GM23338 (cell line): ENCODE results near the gene GATAD2B. TPM values are rescaled to one million over a fixed set of nuclear protein-coding genes. Genes with fewer than 3 reads are reported as not detected.

Experiments used
- ATAC-seq: fragments of 200-7000 bp; cut with Tn5 transposase; 3 replicates; pipeline ENCODE4 v1.9.1; 2020
- DNase-seq: peaks from one replicate; pipeline ENCODE4 v3.0.0-alpha.2; 2015; ENCODE audit warnings: low spot score
- H2AFZ ChIP-seq: fragments of 200-600 bp; sonication (generic); 2 replicates; pipeline ENCODE4 v1.8.0; 2016; ENCODE audit warnings: antibody characterized with exemption, mild to moderate bottlenecking, moderate library complexity
- H3F3A ChIP-seq: fragments of 200-600 bp; sonication (generic); replicated peaks from 2 replicates; pipeline ENCODE4 v1.8.0; 2017; ENCODE audit warnings: antibody characterized with exemption, mixed run types, low read depth
- H3K27ac ChIP-seq: fragments of 200-600 bp; sonication (generic); 2 replicates; pipeline ENCODE4 v1.6.1; 2016; ENCODE audit warnings: low read depth
- H3K27me3 ChIP-seq: fragments of 200-600 bp; sonication (generic); 2 replicates; pipeline ENCODE4 v1.8.0; 2016; ENCODE audit warnings: mild to moderate bottlenecking, mixed run types, moderate library complexity; ENCODE audit not compliant: insufficient read depth
- H3K36me3 ChIP-seq: fragments of 200-600 bp; sonication (generic); 2 replicates; pipeline ENCODE4 v1.8.0; 2016; ENCODE audit warnings: mild to moderate bottlenecking; ENCODE audit not compliant: insufficient read depth
- H3K4me1 ChIP-seq: fragments of 200-600 bp; sonication (generic); 2 replicates; pipeline ENCODE4 v1.8.0; 2016; ENCODE audit warnings: mild to moderate bottlenecking, moderate library complexity; ENCODE audit not compliant: insufficient read depth
- H3K4me2 ChIP-seq: fragments of 200-600 bp; sonication (generic); 2 replicates; pipeline ENCODE4 v1.7.1; 2017; ENCODE audit warnings: mixed run types
- H3K4me3 ChIP-seq: fragments of 200-600 bp; sonication (generic); 2 replicates; pipeline ENCODE4 v1.6.1; 2016; ENCODE audit warnings: mixed run types
- H3K79me2 ChIP-seq: fragments of 200-600 bp; sonication (generic); replicated peaks from 2 replicates; pipeline ENCODE4 v1.8.0; 2017; ENCODE audit warnings: mild to moderate bottlenecking; ENCODE audit not compliant: insufficient read depth
- H3K9me2 ChIP-seq: fragments of 200-600 bp; sonication (generic); 2 replicates; pipeline ENCODE4 v1.8.0; 2017; ENCODE audit not compliant: insufficient read depth
- H4K20me1 ChIP-seq: fragments of 200-600 bp; sonication (generic); replicated peaks from 2 replicates; pipeline ENCODE4 v1.8.0; 2017; ENCODE audit warnings: mild to moderate bottlenecking; ENCODE audit not compliant: insufficient read depth
- H3K27ac Mint-ChIP-seq: 2 replicates; pipeline ENCODE4 v1.8.0; 2020; ENCODE audit warnings: inconsistent platforms, mild to moderate bottlenecking, moderate library complexity, mixed read lengths
- H3K27me3 Mint-ChIP-seq: 3 replicates; pipeline ENCODE4 v1.8.0; 2022; ENCODE audit warnings: low read depth, mild to moderate bottlenecking, moderate library complexity, mixed read lengths, inconsistent platforms; ENCODE audit not compliant: insufficient read depth, poor library complexity
- H3K36me3 Mint-ChIP-seq: 3 replicates; pipeline ENCODE4 v1.8.0; 2021; ENCODE audit warnings: low read depth, mild to moderate bottlenecking, inconsistent platforms, moderate library complexity, mixed read lengths
- H3K4me1 Mint-ChIP-seq: 3 replicates; pipeline ENCODE4 v1.8.0; 2020; ENCODE audit warnings: mild to moderate bottlenecking, inconsistent platforms, mixed read lengths
- H3K4me3 Mint-ChIP-seq: 3 replicates; pipeline ENCODE4 v1.8.0; 2021; ENCODE audit warnings: moderate library complexity, mild to moderate bottlenecking, inconsistent platforms, mixed read lengths
- H3K9me3 Mint-ChIP-seq: 3 replicates; pipeline ENCODE4 v1.8.0; 2020; ENCODE audit warnings: moderate library complexity, mild to moderate bottlenecking, inconsistent platforms, mixed read lengths
- CREB1 ChIP-seq: fragments of 250-450 bp; sonication (Bioruptor Pico); IDR thresholded peaks from 2 replicates; pipeline ENCODE4 v1.5.0; 2020; ENCODE audit warnings: low read depth, mild to moderate bottlenecking, moderate library complexity
- EZH2 ChIP-seq: fragments of 200-600 bp; sonication (generic); IDR thresholded peaks from one replicate; pipeline ENCODE4 v1.8.0; 2017; ENCODE audit warnings: antibody characterized with exemption, mild to moderate bottlenecking, low read depth; ENCODE audit not compliant: unreplicated experiment
- EZH2phosphoT487 ChIP-seq: fragments of 200-600 bp; sonication (generic); IDR thresholded peaks from one replicate; pipeline ENCODE4 v1.8.1; 2018; ENCODE audit warnings: antibody characterized with exemption; ENCODE audit not compliant: unreplicated experiment
- JUNB ChIP-seq: IDR thresholded peaks from one replicate; pipeline ENCODE4 v1.6.1; 2016; ENCODE audit warnings: antibody characterized with exemption; ENCODE audit not compliant: unreplicated experiment
- NANOG ChIP-seq: IDR thresholded peaks from 2 replicates; pipeline ENCODE4 v1.6.1; 2016; ENCODE audit warnings: antibody characterized with exemption, borderline replicate concordance
- POLR2AphosphoS5 ChIP-seq: IDR thresholded peaks from 2 replicates; pipeline ENCODE4 v1.6.1; 2016; ENCODE audit warnings: antibody characterized with exemption, low read depth
- STAT1 ChIP-seq: IDR thresholded peaks from one replicate; pipeline ENCODE4 v1.6.1; 2016; ENCODE audit warnings: antibody characterized with exemption; ENCODE audit not compliant: unreplicated experiment
- ZNF114 ChIP-seq: fragments of 250-450 bp; sonication (Bioruptor Pico); IDR thresholded peaks from 2 replicates; pipeline ENCODE4 v1.5.0; 2020; ENCODE audit warnings: mild to moderate bottlenecking, moderate library complexity
- ZNF331 ChIP-seq: fragments of 250-450 bp; sonication (Bioruptor Pico); IDR thresholded peaks from 2 replicates; pipeline ENCODE4 v1.5.0; 2020; ENCODE audit warnings: low read depth, mild to moderate bottlenecking, moderate library complexity
- polyA plus RNA-seq: library from polyadenylated mRNA; unstranded; fragments of >200 nt; fragmentation: Nextera tagmentation; extraction: Ambion mirVana; gene quantifications from 2 replicates; pipeline ENCODE4 v1.2.1, GENCODE V29; 2016
- total RNA-seq: library from RNA; depleted of rRNA; stranded (reverse); fragments of >200 nt; shearing (Covaris generic); gene quantifications from 2 replicates; pipeline ENCODE4 v1.2.3, GENCODE V29; 2014
- TF ChIP-seq, protein P1 (sequence below): IDR thresholded peaks from one replicate; pipeline ENCODE4 v1.6.1; 2018; ENCODE audit warnings: antibody characterized with exemption; ENCODE audit not compliant: unreplicated experiment
- TF ChIP-seq, protein P2 (sequence below): IDR thresholded peaks from 2 replicates; pipeline ENCODE4 v1.6.1; 2016; ENCODE audit warnings: antibody characterized with exemption
- TF ChIP-seq, protein P3 (sequence below): fragments of 250-450 bp; sonication (Bioruptor Pico); IDR thresholded peaks from 2 replicates; pipeline ENCODE4 v1.5.0; 2020; ENCODE audit warnings: mild to moderate bottlenecking, moderate library complexity
- TF ChIP-seq, protein P4 (sequence below), 2 experiments: fragments of 200-600 bp in 1 of 2; sonication (generic) in 1 of 2; conservative IDR thresholded peaks; 2 replicates each; pipeline versions ENCODE4 v1.5.1 to v1.6.1; 2016 to 2017; ENCODE audit warnings: antibody characterized with exemption in 2 of 2, low read depth in 2 of 2, mild to moderate bottlenecking in 2 of 2, moderate library complexity in 1 of 2

The GATAD2B gene
- total and polyA plus RNA-seq, 2 experiments from 2014 or later, result 5.2 to 17.8 TPM

DNA sequence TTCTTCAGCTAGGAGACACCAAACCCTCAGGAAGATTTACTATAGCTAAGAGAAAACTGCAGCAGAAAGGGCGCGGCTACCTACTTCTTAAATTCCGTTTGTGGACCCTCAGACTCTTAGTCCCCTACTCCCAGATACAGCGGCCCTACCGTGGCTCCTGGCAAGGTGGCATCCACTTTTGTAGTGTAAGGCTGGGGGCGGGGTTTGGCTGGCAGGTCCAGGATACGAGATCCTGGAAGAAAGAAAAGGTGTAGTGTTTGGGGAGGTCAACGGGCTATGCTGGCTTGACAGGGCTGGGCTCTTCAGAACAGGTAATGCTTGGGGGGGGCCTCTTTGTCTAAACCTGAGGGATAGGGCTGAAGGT lies 45.2 kb upstream of the GATAD2B start:
- peak overlapping the region; percentile 62 for H3K4me3 ChIP-seq
- peak; percentile 3 for ATAC-seq
- H3K4me3 Mint-ChIP-seq, result peak overlapping the region; percentile 81
- H3K36me3 ChIP-seq, result no peaks in the 10 kb centered on the region; the same call in 1 of the 2 replicates
- H3K27ac ChIP-seq, result peak overlapping the region; percentile 97
- no peaks in the 10 kb centered on the region for H3K9me2 ChIP-seq
- H4K20me1 ChIP-seq, result no peaks in the 10 kb centered on the region
- H3K27me3 ChIP-seq, result no peaks in the 10 kb centered on the region
- H3K36me3 Mint-ChIP-seq, result peaks cover 35% of the 10 kb centered on the region
- no peak overlapping the region for H2AFZ ChIP-seq
- DNase-seq, result peak; percentile 79
- peaks cover 28% of the 10 kb centered on the region for H3K79me2 ChIP-seq
- peaks cover 21% of the 10 kb centered on the region for H3K4me1 Mint-ChIP-seq
- peak overlapping the region; percentile 76 for H3K4me2 ChIP-seq
- H3F3A ChIP-seq, result peaks cover 27% of the 10 kb centered on the region; the same call in 1 of the 2 replicates
- peak overlapping the region; percentile 97 for H3K27ac Mint-ChIP-seq
- TF ChIP-seq, protein P1, sequence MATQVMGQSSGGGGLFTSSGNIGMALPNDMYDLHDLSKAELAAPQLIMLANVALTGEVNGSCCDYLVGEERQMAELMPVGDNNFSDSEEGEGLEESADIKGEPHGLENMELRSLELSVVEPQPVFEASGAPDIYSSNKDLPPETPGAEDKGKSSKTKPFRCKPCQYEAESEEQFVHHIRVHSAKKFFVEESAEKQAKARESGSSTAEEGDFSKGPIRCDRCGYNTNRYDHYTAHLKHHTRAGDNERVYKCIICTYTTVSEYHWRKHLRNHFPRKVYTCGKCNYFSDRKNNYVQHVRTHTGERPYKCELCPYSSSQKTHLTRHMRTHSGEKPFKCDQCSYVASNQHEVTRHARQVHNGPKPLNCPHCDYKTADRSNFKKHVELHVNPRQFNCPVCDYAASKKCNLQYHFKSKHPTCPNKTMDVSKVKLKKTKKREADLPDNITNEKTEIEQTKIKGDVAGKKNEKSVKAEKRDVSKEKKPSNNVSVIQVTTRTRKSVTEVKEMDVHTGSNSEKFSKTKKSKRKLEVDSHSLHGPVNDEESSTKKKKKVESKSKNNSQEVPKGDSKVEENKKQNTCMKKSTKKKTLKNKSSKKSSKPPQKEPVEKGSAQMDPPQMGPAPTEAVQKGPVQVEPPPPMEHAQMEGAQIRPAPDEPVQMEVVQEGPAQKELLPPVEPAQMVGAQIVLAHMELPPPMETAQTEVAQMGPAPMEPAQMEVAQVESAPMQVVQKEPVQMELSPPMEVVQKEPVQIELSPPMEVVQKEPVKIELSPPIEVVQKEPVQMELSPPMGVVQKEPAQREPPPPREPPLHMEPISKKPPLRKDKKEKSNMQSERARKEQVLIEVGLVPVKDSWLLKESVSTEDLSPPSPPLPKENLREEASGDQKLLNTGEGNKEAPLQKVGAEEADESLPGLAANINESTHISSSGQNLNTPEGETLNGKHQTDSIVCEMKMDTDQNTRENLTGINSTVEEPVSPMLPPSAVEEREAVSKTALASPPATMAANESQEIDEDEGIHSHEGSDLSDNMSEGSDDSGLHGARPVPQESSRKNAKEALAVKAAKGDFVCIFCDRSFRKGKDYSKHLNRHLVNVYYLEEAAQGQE, result no peak
- TF ChIP-seq STAT1 (no peak), NANOG (no peak), EZH2 (no peak), JUNB (no peak), ZNF114 (CRISPR knock-in tag) (no peak), CREB1 (CRISPR knock-in tag) (no peak), EZH2phosphoT487 (no peak), ZNF331 (no peak), POLR2AphosphoS5 (no peak)
- TF ChIP-seq, protein P2, sequence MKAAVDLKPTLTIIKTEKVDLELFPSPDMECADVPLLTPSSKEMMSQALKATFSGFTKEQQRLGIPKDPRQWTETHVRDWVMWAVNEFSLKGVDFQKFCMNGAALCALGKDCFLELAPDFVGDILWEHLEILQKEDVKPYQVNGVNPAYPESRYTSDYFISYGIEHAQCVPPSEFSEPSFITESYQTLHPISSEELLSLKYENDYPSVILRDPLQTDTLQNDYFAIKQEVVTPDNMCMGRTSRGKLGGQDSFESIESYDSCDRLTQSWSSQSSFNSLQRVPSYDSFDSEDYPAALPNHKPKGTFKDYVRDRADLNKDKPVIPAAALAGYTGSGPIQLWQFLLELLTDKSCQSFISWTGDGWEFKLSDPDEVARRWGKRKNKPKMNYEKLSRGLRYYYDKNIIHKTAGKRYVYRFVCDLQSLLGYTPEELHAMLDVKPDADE, result no peak
- TF ChIP-seq, protein P3, sequence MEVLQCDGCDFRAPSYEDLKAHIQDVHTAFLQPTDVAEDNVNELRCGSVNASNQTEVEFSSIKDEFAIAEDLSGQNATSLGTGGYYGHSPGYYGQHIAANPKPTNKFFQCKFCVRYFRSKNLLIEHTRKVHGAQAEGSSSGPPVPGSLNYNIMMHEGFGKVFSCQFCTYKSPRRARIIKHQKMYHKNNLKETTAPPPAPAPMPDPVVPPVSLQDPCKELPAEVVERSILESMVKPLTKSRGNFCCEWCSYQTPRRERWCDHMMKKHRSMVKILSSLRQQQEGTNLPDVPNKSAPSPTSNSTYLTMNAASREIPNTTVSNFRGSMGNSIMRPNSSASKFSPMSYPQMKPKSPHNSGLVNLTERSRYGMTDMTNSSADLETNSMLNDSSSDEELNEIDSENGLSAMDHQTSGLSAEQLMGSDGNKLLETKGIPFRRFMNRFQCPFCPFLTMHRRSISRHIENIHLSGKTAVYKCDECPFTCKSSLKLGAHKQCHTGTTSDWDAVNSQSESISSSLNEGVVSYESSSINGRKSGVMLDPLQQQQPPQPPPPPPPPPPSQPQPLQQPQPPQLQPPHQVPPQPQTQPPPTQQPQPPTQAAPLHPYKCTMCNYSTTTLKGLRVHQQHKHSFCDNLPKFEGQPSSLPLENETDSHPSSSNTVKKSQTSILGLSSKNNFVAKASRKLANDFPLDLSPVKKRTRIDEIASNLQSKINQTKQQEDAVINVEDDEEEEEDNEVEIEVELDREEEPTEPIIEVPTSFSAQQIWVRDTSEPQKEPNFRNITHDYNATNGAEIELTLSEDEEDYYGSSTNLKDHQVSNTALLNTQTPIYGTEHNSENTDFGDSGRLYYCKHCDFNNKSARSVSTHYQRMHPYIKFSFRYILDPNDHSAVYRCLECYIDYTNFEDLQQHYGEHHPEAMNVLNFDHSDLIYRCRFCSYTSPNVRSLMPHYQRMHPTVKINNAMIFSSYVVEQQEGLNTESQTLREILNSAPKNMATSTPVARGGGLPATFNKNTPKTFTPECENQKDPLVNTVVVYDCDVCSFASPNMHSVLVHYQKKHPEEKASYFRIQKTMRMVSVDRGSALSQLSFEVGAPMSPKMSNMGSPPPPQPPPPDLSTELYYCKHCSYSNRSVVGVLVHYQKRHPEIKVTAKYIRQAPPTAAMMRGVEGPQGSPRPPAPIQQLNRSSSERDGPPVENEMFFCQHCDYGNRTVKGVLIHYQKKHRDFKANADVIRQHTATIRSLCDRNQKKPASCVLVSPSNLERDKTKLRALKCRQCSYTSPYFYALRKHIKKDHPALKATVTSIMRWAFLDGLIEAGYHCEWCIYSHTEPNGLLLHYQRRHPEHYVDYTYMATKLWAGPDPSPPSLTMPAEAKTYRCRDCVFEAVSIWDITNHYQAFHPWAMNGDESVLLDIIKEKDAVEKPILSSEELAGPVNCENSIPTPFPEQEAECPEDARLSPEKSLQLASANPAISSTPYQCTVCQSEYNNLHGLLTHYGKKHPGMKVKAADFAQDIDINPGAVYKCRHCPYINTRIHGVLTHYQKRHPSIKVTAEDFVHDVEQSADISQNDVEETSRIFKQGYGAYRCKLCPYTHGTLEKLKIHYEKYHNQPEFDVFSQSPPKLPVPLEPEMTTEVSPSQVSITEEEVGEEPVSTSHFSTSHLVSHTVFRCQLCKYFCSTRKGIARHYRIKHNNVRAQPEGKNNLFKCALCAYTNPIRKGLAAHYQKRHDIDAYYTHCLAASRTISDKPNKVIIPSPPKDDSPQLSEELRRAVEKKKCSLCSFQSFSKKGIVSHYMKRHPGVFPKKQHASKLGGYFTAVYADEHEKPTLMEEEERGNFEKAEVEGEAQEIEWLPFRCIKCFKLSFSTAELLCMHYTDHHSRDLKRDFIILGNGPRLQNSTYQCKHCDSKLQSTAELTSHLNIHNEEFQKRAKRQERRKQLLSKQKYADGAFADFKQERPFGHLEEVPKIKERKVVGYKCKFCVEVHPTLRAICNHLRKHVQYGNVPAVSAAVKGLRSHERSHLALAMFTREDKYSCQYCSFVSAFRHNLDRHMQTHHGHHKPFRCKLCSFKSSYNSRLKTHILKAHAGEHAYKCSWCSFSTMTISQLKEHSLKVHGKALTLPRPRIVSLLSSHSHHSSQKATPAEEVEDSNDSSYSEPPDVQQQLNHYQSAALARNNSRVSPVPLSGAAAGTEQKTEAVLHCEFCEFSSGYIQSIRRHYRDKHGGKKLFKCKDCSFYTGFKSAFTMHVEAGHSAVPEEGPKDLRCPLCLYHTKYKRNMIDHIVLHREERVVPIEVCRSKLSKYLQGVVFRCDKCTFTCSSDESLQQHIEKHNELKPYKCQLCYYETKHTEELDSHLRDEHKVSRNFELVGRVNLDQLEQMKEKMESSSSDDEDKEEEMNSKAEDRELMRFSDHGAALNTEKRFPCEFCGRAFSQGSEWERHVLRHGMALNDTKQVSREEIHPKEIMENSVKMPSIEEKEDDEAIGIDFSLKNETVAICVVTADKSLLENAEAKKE, result no peak
- TF ChIP-seq, protein P4, sequence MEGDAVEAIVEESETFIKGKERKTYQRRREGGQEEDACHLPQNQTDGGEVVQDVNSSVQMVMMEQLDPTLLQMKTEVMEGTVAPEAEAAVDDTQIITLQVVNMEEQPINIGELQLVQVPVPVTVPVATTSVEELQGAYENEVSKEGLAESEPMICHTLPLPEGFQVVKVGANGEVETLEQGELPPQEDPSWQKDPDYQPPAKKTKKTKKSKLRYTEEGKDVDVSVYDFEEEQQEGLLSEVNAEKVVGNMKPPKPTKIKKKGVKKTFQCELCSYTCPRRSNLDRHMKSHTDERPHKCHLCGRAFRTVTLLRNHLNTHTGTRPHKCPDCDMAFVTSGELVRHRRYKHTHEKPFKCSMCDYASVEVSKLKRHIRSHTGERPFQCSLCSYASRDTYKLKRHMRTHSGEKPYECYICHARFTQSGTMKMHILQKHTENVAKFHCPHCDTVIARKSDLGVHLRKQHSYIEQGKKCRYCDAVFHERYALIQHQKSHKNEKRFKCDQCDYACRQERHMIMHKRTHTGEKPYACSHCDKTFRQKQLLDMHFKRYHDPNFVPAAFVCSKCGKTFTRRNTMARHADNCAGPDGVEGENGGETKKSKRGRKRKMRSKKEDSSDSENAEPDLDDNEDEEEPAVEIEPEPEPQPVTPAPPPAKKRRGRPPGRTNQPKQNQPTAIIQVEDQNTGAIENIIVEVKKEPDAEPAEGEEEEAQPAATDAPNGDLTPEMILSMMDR (conservative IDR thresholded peaks at IDR 0.05; ENCODE audit: low read depth in 2 of 2), result no peak
- H3K9me3 Mint-ChIP-seq, result peaks cover 4% of the 10 kb centered on the region; the same call in 1 of the 3 replicates
- peaks cover 17% of the 10 kb centered on the region for H3K27me3 Mint-ChIP-seq
- H3K4me1 ChIP-seq, result peaks cover 28% of the 10 kb centered on the region
